HG02642 (cell line): Measurements from ENCODE around the gene RNASEH2A.
"Not testable (repeated sequence)": the region's sequence is repeated elsewhere in the genome, so short reads cannot be mapped to it uniquely, and the experiment has no call there.

ENCODE experiments used
- ATAC-seq: cut with Tn5 transposase; IDR thresholded peaks from one replicate; pipeline ENCODE4 v1.9.1; 2021; ENCODE audit warnings: mild to moderate bottlenecking; ENCODE audit not compliant: unreplicated experiment, poor library complexity

Gene RNASEH2A

DNA sequence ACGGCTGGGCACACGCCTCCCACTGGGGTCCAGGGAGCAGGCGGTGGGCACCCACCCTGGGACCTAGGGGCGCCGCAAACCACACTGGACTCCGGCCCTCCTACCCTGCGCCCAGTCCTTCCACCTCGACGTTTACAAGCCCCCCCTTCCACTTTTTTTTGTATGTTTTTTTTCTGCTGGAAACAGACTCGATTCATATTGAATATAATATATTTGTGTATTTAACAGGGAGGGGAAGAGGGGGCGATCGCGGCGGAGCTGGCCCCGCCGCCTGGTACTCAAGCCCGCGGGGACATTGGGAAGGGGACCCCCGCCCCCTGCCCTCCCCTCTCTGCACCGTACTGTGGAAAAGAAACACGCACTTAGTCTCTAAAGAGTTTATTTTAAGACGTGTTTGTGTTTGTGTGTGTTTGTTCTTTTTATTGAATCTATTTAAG lies 13.5 kb upstream of the RNASEH2A start:
- ATAC-seq = no peak

DNA sequence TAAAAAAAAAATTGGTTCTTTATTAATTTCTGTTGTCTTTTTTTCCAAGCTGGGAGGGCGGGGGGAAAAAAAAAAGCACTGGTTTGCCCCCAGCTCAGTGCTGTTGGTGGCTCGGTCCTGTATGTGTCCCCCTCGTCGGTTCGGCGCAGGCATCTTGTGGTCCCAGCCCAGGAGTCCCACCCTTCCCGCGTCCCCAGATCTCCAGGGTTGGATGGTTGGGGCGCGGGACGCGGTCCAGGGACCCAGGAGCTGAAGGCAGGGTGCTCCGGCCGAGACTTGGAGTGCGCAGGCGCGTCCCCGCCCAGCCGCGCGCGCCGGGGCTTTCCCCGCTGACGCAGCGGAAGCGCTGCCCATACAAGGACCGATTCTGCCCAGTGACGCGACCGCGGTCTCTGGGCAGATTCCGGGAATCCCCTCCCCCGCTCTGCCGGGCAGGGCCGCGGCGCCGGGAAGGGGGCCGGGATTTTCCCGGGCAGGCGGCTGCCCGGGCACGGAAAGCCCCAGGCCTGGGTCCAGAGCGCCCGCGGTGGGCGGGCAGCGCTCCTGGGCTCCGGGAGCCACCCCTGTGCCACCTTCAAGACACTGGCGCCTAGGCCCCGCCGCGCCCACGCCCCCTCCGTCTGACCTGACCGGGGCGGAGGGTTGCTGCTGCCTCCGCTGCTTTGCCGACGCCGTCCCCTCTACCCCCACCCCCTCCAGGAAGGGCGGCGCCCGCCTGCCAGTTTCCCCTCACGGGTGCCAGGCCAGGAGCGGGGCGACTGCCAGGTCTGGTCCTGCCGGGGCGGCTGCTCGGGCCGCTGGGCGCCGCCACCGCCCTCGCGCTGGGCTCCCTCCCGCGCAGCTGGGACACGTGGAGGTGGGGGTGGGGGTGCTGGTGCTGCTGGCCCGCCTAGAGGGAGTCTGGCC lies 12.8 kb upstream of the RNASEH2A start:
- peak; percentile 40 for ATAC-seq

DNA sequence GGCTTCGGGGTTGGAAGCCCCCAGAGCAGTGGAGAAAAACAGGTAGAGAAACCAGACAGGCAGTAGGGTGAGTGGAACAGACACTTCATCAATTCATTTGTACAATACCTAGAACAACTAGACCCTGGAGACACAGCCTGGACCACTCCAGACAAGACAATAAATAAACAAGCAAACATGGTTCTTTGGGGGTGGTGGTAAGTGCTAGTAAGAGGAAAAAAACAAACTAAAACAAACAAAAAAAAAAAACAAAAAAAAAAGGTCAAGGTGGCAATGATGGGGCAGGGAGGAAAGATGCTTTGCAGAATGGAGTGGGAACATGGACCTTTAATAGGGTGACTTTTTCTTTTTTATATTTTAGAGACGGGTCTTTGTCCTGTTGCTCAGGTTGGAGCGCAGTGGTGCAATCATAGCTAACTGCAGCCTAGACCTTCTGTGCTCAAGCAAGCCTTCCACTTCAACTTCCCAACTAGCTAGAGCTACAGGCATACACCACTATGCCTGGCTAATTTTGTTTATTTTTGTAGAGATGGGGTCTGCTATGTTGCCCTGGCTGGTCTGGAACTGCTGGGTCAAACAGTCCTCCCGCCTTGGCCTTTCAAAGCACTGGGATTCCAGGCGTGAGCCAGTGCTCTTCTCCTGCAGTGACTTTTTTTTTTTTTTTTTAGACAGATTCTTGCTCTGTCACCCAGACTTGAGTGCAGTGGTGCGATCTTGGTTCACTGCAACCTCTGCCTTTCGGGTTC lies 12.0 kb upstream of the RNASEH2A start:
- ATAC-seq = no peak

DNA sequence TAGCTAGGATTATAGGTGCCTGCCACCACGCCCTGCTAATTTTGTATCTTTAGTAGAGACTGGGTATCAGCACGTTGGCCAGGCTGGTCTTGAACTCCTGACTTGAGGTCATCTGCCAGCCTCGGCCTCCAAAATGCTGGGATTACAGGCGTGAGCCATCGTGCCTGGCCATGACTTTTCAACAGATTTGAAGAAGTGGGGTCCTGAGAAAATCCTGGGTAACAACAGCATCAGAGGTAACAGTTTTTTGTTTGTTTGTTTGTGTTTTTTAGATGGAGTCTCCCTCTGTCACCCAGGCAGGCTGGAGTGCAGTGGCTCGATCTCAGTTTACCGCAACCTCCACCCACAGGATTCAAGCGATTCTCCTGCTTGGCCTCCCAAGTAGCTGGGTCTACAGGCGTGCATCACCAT lies 11.4 kb upstream of the RNASEH2A start:
- ATAC-seq = no peak

DNA sequence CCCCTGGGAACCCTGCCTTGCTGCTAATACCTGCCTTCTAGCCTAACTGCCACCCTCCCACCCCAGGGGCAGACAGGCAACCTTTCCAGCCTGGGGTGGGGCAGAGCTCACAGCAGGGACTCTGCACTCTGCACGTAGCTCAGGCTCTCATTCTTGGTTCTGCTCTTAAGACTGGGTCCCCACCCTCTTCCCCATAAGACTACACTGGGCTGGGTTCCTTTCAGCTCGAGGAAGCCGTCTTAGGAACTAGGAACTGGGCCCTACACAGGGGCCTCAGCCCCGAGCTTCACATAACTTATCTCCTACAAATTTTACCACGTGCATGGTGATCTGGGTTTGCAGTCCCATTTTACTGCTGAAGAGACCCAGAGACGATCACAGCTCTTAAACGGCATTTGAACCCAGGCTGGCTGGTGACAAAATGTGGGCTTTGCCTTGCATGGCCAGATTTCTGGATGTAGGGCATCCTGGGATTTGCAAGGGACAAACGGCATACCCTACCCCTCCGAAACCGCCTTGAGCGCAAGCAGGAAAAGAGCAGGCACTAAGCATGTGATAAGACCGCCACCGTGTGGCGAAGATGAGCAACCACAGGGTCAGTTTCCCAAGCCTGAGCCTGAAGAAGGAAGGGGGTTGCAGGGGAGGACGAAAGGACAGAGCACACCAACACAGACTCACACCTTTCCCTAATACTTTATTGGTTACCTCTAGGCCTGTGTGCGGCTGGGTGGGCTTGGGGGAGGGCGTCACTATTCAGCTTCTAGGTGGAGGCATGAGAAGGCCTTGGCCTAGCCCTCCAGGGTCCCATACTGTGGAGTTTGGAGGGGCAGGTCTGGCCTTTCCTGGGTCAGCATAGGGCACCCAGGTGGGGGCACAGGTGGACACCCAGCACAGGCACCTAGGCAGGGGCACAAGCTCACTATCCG lies 10.0 kb upstream of the RNASEH2A start:
- ATAC-seq = no peak

DNA sequence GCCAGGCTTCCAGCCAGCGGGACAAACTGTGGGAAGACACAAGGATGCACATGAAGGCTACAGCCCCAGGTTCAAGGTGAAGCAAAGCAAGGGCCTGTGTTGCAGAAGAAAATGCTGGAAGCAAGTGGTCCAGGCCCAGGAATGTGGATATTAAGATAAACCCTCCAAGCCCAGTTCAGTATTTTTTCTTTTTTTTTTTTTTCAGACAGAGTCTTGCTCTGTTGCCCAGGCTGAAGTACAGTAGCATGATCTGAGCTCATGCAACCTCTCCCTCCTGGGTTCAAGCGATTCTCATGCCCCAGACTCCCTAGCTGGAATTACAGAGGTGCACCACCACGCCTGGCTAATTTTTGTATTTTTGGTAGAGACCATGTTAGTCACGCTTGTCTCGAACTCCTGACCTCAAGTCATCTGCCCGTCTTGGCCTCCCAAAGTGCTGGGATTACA lies 9.2 kb upstream of the RNASEH2A start:
- no peak for ATAC-seq

DNA sequence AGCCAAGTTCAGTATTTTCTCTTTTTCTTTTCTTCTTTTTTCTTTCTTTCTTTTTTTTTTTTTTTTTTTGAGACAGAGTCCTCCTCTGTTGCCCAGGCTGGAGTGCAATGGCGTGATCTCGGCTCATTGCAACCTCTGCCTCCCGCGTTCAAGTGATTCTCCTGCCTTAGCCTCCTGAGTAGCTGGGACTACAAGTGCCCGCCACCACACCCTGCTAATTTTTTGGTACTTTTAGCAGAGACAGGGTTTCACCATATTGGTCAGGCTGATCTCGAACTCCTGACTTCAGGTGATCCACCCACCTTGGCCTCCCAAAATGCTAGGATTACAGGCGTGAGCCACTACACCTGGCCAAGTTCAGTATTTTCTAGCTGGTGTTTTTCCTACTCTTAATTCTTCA lies 8.8 kb upstream of the RNASEH2A start:
- not testable (repeated sequence) for ATAC-seq

DNA sequence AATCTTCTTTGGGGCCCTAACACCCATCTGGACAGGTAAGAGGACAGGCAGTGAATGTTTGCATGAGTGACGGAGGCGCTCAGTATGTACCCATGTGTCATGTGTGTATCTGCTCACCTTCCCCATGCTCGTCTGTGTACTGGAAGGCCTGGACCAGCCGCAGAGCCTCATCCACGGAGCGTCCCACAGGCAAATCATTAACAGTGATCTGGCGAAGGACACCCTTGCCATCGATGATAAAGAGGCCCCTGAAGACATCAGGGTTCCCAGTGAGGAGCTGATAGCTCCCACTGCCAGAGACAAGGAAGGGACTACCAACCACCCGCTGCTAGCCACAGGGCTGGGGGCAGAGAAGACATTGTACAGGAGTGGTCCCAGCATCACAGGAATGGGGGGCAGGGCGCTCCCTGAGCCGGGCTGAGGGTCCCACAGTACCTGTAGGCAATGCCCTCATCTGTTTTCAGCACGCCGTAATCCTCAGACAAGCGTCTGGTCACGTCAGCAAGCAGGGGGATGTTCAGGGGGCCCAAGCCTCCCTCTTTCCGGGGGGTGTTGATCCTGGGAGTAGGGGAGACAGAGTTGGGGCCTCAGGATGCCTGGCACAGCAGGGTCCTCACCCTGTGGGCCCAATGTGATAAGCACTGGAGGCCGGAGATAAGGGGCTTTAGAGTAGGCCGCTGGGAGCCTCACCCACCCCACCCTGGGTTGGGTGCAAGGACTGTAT lies 6.5 kb upstream of the RNASEH2A start:
- no peak for ATAC-seq

DNA sequence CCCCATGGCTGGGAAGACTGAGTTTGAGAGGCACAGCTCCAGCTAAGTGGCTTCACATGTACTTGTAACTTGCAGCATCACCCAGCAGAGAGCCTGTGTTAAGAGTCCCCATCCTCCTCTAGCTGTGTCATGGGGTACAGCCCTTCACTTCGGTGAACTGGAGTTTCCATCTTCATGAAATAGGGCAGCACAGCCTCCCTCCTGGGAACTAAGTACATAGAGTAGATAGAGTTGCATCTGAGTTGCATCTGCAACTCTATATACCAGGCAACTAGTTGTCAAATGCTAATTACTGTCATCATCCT lies 6.0 kb upstream of the RNASEH2A start:
- ATAC-seq = no peak

DNA sequence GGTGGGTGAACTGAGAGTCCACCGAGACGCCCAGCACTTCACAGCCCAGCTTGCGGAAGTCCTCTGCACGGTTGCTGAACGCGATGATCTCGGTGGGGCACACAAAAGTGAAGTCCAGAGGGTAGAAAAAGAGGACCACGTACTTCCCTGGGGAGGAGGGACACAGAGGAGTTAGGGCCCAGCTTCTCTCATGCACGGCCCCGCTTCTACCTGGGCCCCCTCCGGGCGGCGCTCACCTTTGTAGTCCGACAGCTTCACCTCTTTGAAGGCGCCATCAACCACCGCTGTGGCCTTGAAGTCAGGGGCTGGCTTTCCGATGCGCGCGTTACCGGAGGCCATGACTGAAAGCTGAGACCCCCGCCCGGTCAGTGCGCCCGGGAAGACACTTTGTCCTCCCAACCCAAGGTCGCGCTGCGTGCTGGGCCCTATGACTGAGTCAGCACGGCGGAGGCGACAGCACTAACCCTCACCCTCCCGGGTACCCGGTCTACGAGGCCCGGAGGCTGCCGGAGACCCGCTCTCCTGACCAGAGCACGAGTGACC lies 5.4 kb upstream of the RNASEH2A start:
- no peak for ATAC-seq

DNA sequence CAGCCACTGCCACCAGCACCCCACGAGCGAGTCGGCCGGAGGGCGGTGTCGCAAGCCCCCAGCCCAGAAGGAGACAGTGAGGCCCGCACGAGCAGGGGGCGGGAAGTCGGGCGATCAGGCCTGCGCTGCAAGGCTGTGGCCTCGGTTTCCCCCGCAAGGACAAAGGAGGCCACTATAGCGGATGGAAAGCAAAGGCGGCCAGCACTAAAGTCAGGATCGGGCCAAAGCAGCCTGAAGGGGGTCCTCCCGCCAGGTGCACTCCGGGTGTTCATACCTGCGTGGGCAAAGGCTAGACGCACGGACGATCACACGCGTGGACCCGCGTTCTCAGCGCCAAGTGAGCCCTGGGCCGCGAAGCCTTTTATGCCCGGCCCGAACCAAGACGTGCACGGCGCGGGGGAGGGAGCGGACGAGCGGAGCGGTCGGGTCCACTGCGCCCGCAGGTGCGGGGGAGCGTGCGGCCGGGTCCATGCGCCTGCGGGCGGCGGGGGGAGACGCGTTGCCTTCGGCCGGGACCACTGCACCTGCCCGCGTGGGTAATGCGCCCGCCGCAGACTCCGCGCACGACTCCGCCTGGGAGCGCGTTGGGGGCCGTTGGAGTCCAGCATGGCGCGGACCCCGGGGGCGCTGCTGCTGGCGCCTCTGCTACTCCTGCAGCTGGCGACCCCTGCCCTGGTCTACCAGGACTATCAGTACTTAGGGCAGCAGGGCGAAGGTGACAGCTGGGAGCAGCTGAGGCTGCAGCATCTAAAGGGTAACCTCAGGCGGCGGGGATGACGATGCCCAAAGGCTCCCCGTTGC lies 4.7 kb upstream of the RNASEH2A start, which contains the start of the genes PRDX2 and THSD8:
Gene PRDX2, minus strand, starts transcription at position 335 of the 801 bp plus-strand sequence. CDS start 539 bp downstream, outside the sequence.
Gene THSD8, plus strand, starts transcription at position 604 of the 801 bp plus-strand sequence. Its CDS starts 3 bp downstream, at position 607.
- peak; percentile 41 for ATAC-seq

DNA sequence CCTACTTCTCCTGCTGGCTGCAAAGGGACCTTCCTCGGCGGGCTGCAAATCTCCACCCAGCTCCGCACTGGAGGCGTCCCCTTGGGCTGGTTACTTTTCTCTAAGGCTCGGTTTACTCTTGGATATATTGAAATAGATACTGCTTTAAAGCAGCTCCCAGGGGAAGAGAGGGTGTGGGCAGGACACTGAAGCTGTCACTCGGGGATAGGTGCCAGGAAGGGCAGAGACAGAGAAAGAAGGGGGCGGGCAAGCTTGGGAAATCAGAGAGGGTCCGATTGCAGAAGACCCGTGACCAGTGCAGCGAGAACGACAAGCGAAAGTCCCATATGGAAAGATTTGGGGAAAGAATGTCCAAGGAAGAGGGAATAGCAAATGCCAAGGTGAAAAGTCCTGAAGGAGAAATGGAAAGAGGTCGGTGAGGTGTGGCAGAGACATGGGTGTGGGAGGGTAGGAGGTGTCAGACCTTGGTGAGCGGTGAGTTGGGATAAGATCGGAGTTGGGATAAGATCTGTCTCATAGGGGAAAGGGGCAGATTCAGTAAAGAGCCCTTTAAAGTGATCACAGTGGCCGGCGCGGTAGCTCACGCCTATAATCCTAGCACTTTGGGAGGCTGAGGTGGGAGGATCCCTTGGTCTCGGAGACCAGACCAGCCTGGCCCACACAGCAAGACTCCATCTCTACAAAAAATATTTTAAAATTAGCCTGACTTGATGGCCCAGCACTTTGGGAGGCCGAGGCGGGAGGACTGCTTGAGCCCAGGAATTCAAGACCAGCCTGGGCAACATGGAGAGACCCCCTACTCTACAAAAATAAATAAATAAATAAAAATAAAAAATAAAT lies 3.9 kb upstream of the RNASEH2A start:
- no peak for ATAC-seq

DNA sequence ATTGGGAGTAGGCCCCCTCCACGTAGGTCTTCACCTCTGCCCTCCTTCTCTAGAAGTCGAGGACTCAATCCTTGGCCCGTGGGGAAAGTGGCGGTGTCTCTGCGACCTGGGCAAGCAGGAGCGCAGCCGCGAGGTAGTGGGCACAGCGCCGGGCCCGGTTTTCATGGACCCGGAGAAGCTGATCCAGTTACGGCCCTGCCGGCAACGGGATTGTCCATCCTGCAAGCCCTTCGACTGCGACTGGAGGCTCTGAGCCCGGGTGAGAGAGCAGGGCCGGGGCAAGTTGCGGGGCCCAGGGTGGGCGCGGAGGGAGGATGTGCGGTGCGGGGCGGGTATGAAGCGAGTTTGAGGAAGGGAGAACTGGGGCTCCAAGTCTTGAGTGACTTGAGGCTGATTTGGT lies 2.3 kb upstream of the RNASEH2A start:
- no peak for ATAC-seq

DNA sequence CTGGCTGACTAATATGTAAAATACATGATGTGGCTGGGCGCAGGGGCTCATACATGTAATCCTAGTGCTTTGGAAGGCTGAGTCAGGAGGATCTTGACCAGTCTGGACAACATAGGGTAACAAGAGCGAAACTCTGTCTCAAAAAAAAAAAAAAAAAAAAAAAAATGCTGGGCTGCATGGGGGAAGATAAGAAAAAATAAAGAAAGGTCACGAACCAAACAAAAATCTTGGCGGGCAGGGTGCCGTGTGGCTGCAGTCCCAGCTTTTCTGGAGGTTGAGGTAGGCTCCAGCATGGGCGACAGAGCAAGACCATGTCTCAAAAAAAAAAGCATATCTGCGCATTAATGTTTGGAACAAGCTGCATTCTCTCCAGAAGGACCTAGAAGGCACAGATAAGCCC lies 8.7 kb downstream of the RNASEH2A start:
- ATAC-seq = no peak

DNA sequence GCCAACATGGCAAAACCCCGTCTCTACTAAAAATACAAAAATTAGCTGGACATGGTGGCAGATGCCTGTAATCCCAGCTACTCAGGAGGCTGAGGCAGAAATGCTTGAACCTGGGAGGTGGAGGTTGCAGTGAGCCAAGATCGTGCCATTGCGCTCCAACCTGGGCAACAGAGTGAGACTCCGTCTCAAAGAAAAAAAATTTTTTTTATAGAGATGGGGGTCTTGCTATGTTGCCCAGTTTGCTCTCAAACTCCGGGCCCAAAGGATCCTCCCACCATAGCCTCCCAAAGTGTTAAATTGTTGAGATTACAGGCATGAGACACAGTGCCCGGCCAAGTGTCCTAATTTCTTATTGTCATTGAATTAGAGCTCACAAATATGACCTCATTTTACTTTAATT lies 10.8 kb downstream of the RNASEH2A start:
- not testable (repeated sequence) for ATAC-seq

DNA sequence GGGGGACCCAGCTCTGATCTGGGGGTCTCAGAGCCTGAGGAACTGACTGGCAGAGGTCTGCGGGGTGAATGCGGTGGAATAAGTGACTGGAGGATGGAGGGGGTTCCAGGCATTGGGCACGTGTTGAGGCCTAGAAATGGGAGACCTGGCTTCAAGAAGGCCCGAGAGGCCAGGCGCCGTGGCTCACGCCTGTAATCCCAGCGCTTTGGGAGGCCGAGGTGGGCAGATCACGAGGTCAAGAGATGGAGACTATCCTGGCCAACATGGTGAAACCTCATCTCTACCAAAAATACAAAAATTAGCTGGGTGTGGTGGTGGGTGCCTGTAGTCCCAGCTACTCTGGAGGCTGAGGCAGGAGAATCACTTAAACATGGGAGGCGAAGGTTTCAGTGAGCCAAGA lies 11.4 kb downstream of the RNASEH2A start:
- ATAC-seq = not testable (repeated sequence)

DNA sequence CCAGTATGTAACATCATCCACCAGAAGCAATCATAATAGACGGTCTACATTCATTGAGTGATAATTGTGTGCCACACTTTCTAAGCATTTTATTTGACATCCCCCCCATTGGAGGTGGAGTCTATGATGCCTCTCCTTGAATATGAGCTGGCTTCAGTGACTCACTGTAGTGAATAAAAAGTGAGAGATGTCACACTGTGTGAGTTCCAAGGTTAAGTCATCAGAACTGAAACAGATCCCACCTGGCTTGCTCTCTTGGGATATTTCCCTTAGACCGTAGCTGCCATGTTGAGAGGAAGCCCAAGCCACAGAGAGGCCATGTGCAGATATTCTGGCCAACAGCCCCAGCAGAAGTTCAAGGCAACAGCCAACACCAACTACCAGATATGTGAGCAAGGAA lies 15.4 kb downstream of the RNASEH2A start:
- ATAC-seq = no peak
